Skeletal muscle satellite cell (primary cell): Measurements from ENCODE around the gene MAP1LC3B.

ENCODE experiments used
- H3K27me3 ChIP-seq: 2 replicates; pipeline ENCODE4 v1.7.0; 2013; ENCODE audit warnings: low read length; ENCODE audit not compliant: control insufficient read depth, insufficient read depth
- H3K36me3 ChIP-seq: 2 replicates; pipeline ENCODE4 v1.7.0; 2013; ENCODE audit warnings: mild to moderate bottlenecking, control low read depth, low read length; ENCODE audit not compliant: insufficient read depth
- H3K4me1 ChIP-seq: 2 replicates; pipeline ENCODE4 v1.7.0; 2013; ENCODE audit warnings: low read length; ENCODE audit not compliant: control insufficient read depth, insufficient read depth
- H3K4me2 ChIP-seq: 2 replicates; pipeline ENCODE4 v1.7.0; 2013; ENCODE audit warnings: mild to moderate bottlenecking, low read length
- H3K4me3 ChIP-seq: 2 replicates; pipeline ENCODE4 v1.7.0; 2013; ENCODE audit warnings: low read length
- H3K9ac ChIP-seq: 2 replicates; pipeline ENCODE4 v1.7.0; 2013; ENCODE audit warnings: mild to moderate bottlenecking, low read depth, low read length, moderate library complexity
- H3K9me3 ChIP-seq: replicated peaks from 2 replicates; pipeline ENCODE4 v1.7.0; 2013; ENCODE audit warnings: mild to moderate bottlenecking, control low read depth, low read length

Gene MAP1LC3B

GRCh38 chr16:87406495-87407088 lies 14.5 kb downstream of the MAP1LC3B start:
- H3K36me3 ChIP-seq = peaks cover 78% of the 10 kb centered on the region
- H3K27me3 ChIP-seq = no peaks in the 10 kb centered on the region
- no peak overlapping the region for H3K4me3 ChIP-seq
- H3K9ac ChIP-seq = no peak overlapping the region
- no peak overlapping the region for H3K4me2 ChIP-seq
- no peaks in the 10 kb centered on the region for H3K9me3 ChIP-seq
- H3K4me1 ChIP-seq = no peaks in the 10 kb centered on the region

- no peak overlapping the region for H3K4me2 ChIP-seq
- H3K9ac ChIP-seq = no peak overlapping the region
- no peak overlapping the region for H3K4me3 ChIP-seq
- H3K36me3 ChIP-seq = peaks cover 83% of the 10 kb centered on the region
- no peaks in the 10 kb centered on the region for H3K27me3 ChIP-seq
- no peaks in the 10 kb centered on the region for H3K4me1 ChIP-seq
- H3K9me3 ChIP-seq = no peaks in the 10 kb centered on the region
Observed at GRCh38 chr16:87407511-87408112, 15.5 kb downstream of the MAP1LC3B start.

- Histone ChIP-seq H3K4me3 (no peak overlapping the region), H3K9ac (no peak overlapping the region), H3K9me3 (no peaks in the 10 kb centered on the region), H3K36me3 (peaks cover 78% of the 10 kb centered on the region), H3K4me2 (no peak overlapping the region), H3K27me3 (no peaks in the 10 kb centered on the region), H3K4me1 (no peaks in the 10 kb centered on the region)
Observed at GRCh38 chr16:87409153-87409552, 17.0 kb downstream of the MAP1LC3B start.

- Histone ChIP-seq H3K4me3 (no peak overlapping the region), H3K4me2 (no peak overlapping the region), H3K9me3 (no peaks in the 10 kb centered on the region), H3K27me3 (no peaks in the 10 kb centered on the region), H3K9ac (no peak overlapping the region), H3K36me3 (peaks cover 77% of the 10 kb centered on the region), H3K4me1 (no peaks in the 10 kb centered on the region)
Observed at GRCh38 chr16:87409781-87410180, 17.6 kb downstream of the MAP1LC3B start.

- H3K9ac ChIP-seq = no peak overlapping the region
- no peaks in the 10 kb centered on the region for H3K4me1 ChIP-seq
- peaks cover 69% of the 10 kb centered on the region for H3K36me3 ChIP-seq
- no peaks in the 10 kb centered on the region for H3K27me3 ChIP-seq
- H3K4me3 ChIP-seq = no peak overlapping the region
- H3K9me3 ChIP-seq = no peaks in the 10 kb centered on the region
- H3K4me2 ChIP-seq = no peak overlapping the region
Observed at GRCh38 chr16:87410530-87410929, 18.4 kb downstream of the MAP1LC3B start.

- no peak overlapping the region for H3K4me2 ChIP-seq
- H3K9ac ChIP-seq = no peak overlapping the region
- H3K4me3 ChIP-seq = no peak overlapping the region
- no peaks in the 10 kb centered on the region for H3K4me1 ChIP-seq
- no peaks in the 10 kb centered on the region for H3K27me3 ChIP-seq
- no peaks in the 10 kb centered on the region for H3K9me3 ChIP-seq
- H3K36me3 ChIP-seq = peaks cover 65% of the 10 kb centered on the region
Observed at GRCh38 chr16:87410968-87411367, 18.8 kb downstream of the MAP1LC3B start.

- Histone ChIP-seq H3K4me1 (no peaks in the 10 kb centered on the region), H3K9ac (no peak overlapping the region), H3K4me2 (no peak overlapping the region), H3K27me3 (no peaks in the 10 kb centered on the region), H3K4me3 (no peak overlapping the region), H3K9me3 (no peaks in the 10 kb centered on the region), H3K36me3 (peaks cover 60% of the 10 kb centered on the region)
Observed at GRCh38 chr16:87411375-87412271, 19.5 kb downstream of the MAP1LC3B start.

- Histone ChIP-seq H3K27me3 (no peaks in the 10 kb centered on the region), H3K9ac (no peak overlapping the region), H3K9me3 (no peaks in the 10 kb centered on the region), H3K4me3 (no peak overlapping the region), H3K4me1 (no peaks in the 10 kb centered on the region), H3K4me2 (no peak overlapping the region), H3K36me3 (peaks cover 59% of the 10 kb centered on the region)
Observed at GRCh38 chr16:87412371-87412995, 20.3 kb downstream of the MAP1LC3B start.

GRCh38 chr16:87412996-87413421 lies 20.9 kb downstream of the MAP1LC3B start:
- H3K4me1 ChIP-seq = no peaks in the 10 kb centered on the region
- no peaks in the 10 kb centered on the region for H3K9me3 ChIP-seq
- H3K27me3 ChIP-seq = no peaks in the 10 kb centered on the region
- no peak overlapping the region for H3K9ac ChIP-seq
- no peak overlapping the region for H3K4me3 ChIP-seq
- peaks cover 57% of the 10 kb centered on the region for H3K36me3 ChIP-seq
- no peak overlapping the region for H3K4me2 ChIP-seq

- Histone ChIP-seq H3K4me1 (no peaks in the 10 kb centered on the region), H3K27me3 (no peaks in the 10 kb centered on the region), H3K9ac (no peak overlapping the region), H3K36me3 (peaks cover 58% of the 10 kb centered on the region), H3K9me3 (no peaks in the 10 kb centered on the region), H3K4me3 (no peak overlapping the region), H3K4me2 (no peak overlapping the region)
Observed at GRCh38 chr16:87414251-87414680, 22.1 kb downstream of the MAP1LC3B start.

- no peak overlapping the region for H3K4me2 ChIP-seq
- no peaks in the 10 kb centered on the region for H3K27me3 ChIP-seq
- peaks cover 55% of the 10 kb centered on the region for H3K36me3 ChIP-seq
- H3K4me1 ChIP-seq = no peaks in the 10 kb centered on the region
- no peak overlapping the region for H3K4me3 ChIP-seq
- H3K9ac ChIP-seq = no peak overlapping the region
- H3K9me3 ChIP-seq = no peaks in the 10 kb centered on the region
Observed at GRCh38 chr16:87415441-87415840, 23.3 kb downstream of the MAP1LC3B start.
